Germinal center (tissue), 1 donor: ENCODE data around the gene CDK14.

Experiments used
- DNase-seq: peaks from one replicate; pipeline ENCODE4 v3.0.0; 2012; ENCODE audit warnings: mixed read lengths, low spot score

The CDK14 gene

GRCh38 chr7:90595801-90596670 is at the start of gene CDK14:
TSS of gene CDK14 (plus strand) at chr7:90596321. CDS start at chr7:90596628, 307 bp downstream.
- DNase-seq: peak; percentile 83

DNA sequence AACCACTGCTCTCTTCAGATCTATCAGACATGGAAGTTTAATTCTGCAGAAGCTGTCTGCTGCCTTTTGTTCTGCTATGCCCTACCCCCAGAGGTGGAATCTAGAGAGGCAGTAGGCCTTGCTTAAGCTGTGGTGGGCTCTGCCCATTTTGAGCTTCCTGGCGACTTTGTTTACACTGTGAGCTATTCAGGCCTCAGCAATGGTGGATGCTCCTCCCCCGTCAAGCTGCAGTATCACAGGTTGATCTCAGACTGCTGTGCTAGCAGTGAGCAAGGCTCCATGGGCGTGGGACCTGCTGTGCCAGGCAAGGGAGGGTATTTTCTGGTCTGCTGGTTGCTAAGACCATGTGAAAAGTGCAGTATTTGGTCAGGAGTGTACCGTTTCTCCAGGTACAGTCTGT is 45.1 kb upstream of the CDK14 start:
- DNase-seq: no peak

GRCh38 chr7:90552521-90552920 is 43.6 kb upstream of the CDK14 start:
- no peak for DNase-seq

DNA sequence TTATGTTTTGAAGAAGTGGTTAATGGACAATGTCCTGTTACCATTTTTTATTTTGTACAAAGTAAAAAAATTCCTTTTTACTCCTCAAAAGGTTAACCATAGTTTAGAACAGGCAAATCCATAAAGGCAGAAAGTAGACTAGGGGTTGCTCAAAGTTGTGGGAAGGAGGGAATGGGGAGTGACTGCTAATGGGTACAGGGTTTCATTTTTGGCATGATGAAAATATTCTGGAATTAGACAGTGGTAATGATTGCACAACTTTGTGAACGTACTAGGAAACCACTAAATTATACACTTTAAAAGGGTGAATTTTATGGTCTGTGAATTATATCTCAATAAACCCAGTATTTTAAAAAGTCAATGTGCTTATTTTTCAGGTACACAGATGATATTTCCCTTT is 35.4 kb upstream of the CDK14 start:
- no peak for DNase-seq

DNA sequence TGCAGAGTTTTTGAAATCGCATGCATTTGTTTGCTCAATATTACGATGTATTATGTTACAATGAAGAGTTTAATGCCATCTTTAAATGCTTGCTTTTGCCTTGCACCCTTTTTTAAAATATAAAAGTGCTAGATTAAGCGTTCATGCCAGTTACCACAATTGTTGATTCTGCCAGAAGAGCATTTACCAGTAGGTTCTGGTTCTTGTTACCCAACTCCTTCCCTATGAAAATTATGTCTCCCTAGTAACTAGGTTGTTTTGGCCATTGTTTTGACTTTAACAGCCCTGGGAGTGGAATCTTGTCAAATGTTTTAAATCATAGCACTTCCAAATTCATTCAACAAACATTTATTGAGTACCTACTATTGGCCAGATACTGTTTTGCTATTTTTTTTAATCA is 32.8 kb upstream of the CDK14 start:
- DNase-seq: no peak

- no peak for DNase-seq
Observed at GRCh38 chr7:90564455-90564854, 31.7 kb upstream of the CDK14 start.

DNA sequence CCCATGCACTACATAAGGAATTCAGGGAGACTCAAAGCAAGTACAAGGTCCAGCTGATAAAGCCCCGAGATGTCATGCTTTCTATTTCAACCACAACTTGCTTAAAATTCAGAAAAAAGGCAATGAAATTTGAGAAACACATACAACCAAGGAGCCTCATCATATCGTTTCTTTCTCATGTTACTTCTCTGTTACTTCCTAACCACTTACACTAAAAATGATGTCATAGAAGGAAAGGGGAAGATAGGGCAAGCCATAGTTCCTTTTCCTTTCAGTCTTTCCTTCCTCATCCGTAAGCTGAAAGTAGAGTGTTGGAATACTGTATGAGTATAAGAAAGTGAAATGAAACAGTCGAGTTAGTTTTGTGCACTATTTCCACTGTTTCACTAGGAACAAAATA is 27.9 kb upstream of the CDK14 start:
- no peak for DNase-seq

- peak; percentile 33 for DNase-seq
Observed at GRCh38 chr7:90569368-90569767, 26.8 kb upstream of the CDK14 start.

GRCh38 chr7:90570373-90570959 is 25.7 kb upstream of the CDK14 start:
- DNase-seq: no peak

DNA sequence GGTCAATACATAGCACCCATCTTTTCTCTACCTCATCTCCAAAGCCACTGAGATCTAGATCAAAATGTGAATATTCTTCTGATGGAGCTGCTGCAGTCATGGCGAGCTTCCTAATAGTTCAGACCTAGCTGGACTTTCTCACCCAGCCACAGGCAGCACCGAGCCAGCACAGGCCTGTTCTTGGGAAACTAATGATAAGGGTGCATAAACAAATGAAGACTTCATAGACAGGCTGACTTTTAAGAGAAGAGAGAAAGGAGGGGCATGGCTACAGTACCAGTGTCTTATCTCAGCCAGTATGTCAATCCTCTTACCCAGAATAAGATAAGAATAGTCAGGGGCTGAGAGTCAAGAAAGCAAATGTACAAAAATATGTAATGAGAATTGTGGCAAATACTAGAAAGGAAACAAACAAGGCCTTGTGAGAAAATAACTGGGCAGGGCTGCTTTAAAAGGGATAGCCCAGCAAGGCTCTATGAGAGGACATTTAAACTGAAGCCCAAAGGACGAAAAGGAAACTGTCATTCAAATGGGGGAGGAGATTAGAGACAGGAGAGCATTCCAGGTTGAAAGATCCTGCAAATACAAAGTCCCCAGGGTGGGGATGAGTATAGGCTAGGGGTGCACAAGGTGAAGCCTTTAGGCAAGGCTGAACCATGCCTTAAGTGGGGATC is 21.8 kb upstream of the CDK14 start:
- no peak for DNase-seq

DNA sequence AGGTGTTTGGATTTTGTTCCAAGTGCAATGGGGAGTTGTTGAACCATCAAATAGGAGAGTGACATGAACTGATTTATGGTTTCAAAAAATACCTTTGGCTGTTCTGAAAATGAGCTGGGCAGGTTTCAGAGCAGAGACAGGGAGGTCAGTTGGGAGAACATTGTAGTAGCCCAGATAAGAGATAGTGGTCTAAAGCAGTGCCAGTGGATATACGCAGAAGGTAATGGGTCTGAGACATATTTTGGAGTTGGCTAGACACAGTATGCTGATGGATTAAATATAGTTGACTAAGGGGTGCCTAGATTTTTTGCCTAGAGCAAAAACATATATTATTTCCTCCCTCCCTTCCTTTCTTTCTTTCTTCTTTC is 21.3 kb upstream of the CDK14 start:
- no peak for DNase-seq

- no peak for DNase-seq
Observed at GRCh38 chr7:90579181-90579688, 16.9 kb upstream of the CDK14 start.

DNA sequence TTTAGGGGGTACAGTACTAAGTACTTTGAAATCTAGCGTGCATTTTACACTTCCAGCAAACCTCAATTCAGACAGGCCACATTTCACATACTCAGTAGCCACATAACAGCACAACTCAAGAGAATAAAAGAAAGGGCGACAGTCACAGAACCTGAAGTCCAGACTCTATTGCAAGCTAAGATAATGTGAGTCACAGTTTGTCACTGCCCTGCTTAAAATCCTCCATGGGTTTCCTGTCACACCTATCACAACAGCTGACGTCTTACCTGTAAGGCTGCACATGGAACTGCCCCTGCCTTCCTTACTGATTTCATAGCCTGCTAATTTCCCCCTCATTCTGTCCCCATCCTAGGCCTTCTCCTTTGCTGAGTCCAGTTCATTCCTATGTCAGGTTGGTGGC is 16.1 kb upstream of the CDK14 start:
- DNase-seq: no peak

GRCh38 chr7:90582164-90582563 is 14.0 kb upstream of the CDK14 start:
- no peak for DNase-seq

- no peak for DNase-seq
Observed at GRCh38 chr7:90584378-90584777, 11.7 kb upstream of the CDK14 start.

GRCh38 chr7:90586091-90586490 is 10.0 kb upstream of the CDK14 start:
- DNase-seq: no peak

GRCh38 chr7:90587766-90588165 is 8.4 kb upstream of the CDK14 start:
- DNase-seq: no peak

GRCh38 chr7:90592033-90592432 is 4.1 kb upstream of the CDK14 start:
- DNase-seq: no peak

- DNase-seq: no peak
Observed at GRCh38 chr7:90593205-90593604, 2.9 kb upstream of the CDK14 start.

DNA sequence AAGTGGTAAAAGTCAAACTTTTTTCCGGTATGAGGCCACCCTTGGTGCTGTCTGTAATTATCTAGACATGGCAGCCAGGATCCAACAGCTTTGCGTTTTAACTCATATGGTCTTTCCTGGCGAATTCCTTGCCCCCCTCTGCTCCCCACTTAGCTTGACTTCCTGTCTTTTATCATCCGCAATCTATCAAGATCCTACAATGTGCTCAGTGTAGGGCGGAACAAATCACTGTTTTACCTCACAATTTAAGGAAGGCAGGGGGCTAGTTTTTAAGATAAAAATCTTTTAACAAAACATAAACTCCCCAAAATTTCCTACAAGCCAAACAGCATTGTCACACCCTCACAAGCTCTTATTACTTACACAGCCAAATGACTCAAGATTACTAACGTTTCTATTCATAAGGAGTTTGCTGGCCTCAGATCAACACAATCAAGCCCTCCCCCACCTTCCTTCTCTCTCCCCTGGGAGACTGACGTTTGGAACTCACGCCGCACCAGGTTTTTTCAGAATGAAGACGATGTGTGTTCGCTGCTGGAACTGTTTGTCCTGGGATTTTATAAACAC is 1.3 kb upstream of the CDK14 start:
- DNase-seq: peak; percentile 25

DNA sequence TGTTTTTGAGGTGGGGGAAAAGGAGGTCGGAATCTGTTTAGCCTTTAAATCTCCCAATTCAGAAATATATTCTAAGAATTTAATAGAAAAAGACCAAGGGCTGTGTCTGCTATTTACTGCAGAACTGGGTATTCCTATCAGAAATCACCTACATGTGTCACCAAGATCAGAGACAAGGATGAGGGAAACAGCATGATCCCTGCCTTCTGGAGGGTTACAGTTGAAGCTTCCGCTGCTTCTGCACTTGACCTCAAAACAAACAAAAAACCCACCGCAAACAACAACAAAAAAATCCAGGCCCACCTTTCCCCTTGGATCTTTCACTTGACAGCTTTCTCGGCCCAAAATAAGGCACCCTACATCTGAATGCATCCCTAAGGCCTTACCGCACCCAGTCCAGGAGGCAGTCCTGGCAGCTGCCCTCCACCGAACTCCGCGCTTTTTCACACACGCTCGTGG is 750 bp upstream of the CDK14 start:
- DNase-seq: peak; percentile 13
